SU-DHL-6 (cell line): ENCODE data around the gene KCP.

Experiments used
- EZH2phosphoT487 ChIP-seq: fragments of 200-600 bp; sonication (generic), shearing (Covaris generic); conservative IDR thresholded peaks from 2 replicates; pipeline ENCODE4 v1.6.1; 2018; ENCODE audit warnings: mild to moderate bottlenecking, antibody characterized with exemption, low read length, moderate library complexity, mixed read lengths
- TF ChIP-seq, protein P1 (sequence below): fragments of 200-600 bp; sonication (generic); IDR thresholded peaks from one replicate; pipeline ENCODE4 v1.5.1; 2017; ENCODE audit warnings: antibody characterized with exemption, mild to moderate bottlenecking, low read length, moderate library complexity; ENCODE audit not compliant: insufficient read depth, poor library complexity, severe bottlenecking

GRCh38 chr7:128844777-128845311 lies 65.7 kb downstream of the KCP start:
- TF ChIP-seq, protein P1, sequence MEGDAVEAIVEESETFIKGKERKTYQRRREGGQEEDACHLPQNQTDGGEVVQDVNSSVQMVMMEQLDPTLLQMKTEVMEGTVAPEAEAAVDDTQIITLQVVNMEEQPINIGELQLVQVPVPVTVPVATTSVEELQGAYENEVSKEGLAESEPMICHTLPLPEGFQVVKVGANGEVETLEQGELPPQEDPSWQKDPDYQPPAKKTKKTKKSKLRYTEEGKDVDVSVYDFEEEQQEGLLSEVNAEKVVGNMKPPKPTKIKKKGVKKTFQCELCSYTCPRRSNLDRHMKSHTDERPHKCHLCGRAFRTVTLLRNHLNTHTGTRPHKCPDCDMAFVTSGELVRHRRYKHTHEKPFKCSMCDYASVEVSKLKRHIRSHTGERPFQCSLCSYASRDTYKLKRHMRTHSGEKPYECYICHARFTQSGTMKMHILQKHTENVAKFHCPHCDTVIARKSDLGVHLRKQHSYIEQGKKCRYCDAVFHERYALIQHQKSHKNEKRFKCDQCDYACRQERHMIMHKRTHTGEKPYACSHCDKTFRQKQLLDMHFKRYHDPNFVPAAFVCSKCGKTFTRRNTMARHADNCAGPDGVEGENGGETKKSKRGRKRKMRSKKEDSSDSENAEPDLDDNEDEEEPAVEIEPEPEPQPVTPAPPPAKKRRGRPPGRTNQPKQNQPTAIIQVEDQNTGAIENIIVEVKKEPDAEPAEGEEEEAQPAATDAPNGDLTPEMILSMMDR: no peak
- TF ChIP-seq EZH2phosphoT487: no peak
